Diencephalon (tissue), 1 donor: Measurements from ENCODE around the gene TCF25. TPM values are rescaled to one million over a fixed set of nuclear protein-coding genes. Genes with fewer than 3 reads are reported as not detected.

ENCODE experiments used
- total RNA-seq: library from RNA; depleted of rRNA; stranded (reverse); fragments of >200 nt; gene quantifications from one replicate; pipeline ENCODE4 v1.2.3, GENCODE V29; 2014

TCF25 gene, protein sequence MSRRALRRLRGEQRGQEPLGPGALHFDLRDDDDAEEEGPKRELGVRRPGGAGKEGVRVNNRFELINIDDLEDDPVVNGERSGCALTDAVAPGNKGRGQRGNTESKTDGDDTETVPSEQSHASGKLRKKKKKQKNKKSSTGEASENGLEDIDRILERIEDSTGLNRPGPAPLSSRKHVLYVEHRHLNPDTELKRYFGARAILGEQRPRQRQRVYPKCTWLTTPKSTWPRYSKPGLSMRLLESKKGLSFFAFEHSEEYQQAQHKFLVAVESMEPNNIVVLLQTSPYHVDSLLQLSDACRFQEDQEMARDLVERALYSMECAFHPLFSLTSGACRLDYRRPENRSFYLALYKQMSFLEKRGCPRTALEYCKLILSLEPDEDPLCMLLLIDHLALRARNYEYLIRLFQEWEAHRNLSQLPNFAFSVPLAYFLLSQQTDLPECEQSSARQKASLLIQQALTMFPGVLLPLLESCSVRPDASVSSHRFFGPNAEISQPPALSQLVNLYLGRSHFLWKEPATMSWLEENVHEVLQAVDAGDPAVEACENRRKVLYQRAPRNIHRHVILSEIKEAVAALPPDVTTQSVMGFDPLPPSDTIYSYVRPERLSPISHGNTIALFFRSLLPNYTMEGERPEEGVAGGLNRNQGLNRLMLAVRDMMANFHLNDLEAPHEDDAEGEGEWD
- total RNA-seq: 176 TPM

DNA sequence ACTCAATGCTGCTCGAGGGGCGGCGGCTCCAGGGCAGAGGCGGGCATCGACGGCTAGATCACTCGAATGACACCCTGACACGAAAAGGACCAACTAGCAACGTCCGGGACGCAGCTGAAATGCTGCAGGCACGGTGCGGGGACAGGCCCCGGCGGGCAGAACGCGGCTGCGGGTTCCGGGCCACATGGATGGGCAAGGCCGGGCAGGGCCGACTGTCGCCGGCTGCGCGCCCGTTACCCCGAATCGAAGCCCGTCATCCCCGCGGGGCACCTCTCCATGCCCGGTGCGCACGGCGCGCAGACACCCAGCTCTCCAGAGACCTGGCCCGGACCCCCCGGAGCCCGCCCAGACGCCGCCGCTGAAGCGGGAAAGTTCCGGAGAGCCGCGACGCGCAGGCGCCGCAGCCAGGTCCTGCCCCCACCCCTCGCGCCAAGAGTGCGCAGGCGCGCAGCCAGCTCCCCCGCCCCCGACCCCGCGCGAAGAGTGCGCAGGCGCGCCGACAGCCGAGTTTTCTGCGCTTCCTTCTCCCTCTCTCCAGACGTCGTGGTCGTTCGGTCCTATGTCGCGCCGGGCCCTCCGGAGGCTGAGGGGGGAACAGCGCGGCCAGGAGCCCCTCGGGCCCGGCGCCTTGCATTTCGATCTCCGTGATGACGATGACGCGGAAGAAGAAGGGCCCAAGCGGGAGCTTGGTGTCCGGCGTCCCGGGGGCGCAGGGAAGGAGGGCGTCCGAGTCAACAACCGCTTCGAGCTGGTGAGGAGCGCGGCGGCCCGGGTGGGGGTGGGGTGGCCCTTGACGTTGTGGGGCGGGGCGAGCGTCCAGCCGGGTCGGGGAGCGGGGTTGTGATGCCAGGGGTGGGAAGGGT, at the start of gene TCF25:
TCF25 (plus strand) TSS at position 484 of the 863 bp plus-strand sequence; CDS start at position 560, 76 bp downstream.

DNA sequence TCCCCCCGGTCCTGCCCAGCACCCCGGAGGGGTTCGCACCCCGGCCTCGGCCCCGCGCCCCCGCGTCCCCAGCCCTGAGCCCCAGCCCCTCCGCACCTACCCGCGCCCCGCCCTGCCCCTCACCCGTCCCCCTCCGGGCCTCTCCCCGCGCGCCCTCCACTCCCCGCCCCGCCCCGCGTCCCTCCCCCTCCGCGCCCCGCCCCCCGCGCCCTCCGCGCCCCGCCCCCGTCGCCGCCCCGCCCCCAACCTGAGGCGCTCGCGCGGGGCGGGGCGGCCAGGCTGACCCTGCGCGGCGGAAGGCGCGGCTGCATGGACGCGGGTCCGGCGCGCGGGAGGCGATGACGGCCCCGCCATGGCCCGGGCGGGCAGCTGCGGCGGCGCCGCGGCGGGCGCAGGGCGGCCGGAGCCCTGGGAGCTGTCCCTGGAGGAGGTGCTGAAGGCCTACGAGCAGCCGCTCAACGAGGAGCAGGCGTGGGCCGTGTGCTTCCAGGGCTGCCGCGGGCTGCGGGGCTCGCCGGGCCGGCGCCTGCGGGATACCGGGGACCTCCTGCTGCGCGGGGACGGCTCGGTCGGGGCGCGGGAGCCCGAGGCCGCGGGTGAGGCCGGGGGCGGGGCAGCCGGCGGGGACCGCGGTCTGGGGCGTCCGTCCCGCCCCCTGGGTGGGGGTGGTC, 45.1 kb upstream of the TCF25 start, which contains the start of gene SPIRE2:
SPIRE2 (plus strand) TSS at position 277 of the 671 bp plus-strand sequence; CDS start at position 353, 76 bp downstream.

DNA sequence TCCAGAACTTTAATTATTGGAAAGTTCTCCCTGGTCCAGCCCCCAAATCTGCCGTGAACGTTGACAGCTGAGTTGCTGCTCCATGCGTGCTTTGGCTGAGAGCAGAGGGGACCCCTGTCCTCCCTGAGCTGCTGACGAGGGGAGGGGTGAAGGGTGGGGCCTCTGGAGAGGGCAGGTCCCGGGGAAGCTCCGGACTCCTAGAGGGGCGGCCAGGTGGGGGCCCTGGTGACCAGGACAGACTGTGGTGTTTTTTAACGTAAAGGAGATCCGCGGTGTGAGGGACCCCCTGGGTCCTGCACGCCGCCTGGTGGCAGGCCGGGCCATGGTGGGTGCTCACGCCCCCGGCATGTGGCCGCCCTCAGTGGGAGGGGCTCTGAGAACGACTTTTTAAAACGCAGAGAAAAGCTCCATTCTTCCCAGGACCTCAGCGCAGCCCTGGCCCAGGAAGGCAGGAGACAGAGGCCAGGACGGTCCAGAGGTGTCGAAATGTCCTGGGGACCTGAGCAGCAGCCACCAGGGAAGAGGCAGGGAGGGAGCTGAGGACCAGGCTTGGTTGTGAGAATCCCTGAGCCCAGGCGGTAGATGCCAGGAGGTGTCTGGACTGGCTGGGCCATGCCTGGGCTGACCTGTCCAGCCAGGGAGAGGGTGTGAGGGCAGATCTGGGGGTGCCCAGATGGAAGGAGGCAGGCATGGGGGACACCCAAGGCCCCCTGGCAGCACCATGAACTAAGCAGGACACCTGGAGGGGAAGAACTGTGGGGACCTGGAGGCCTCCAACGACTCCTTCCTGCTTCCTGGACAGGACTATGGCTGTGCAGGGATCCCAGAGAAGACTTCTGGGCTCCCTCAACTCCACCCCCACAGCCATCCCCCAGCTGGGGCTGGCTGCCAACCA, 45.3 kb downstream of the TCF25 start, which contains the start of gene MC1R:
MC1R (plus strand) TSS at position 410 of the 895 bp plus-strand sequence; CDS start at position 807, 397 bp downstream.

DNA sequence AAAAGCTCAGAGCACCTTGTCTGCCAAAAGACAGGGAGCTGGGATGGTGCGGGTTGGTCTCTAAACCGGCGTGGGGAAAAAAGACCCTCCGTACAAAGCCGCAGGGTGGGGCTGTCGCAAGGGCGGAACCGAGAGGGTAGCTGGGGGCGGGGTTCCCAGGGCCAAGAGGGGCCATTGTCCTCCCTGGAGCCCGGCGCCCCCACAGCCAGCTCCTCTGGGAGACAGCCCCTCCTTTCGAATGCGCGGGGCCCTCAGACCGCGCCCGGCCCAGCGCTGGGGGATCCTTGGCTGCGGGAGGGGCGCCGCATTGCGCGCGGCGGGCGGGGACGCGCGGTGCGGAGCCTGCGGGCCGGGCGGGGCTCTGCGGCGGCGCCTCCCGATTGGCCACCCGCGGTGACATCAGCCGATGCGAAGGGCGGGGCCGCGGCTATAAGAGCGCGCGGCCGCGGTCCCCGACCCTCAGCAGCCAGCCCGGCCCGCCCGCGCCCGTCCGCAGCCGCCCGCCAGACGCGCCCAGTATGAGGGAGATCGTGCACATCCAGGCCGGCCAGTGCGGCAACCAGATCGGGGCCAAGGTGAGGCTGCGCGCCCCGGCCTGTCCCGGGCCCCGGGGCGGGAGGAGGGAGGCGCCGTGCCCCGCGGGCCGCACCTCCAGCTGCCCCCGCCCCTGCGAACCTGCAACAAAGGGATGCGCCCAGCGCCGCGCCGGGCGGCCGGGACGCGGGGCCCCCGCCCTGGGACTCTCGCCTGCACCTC, 49.7 kb downstream of the TCF25 start, which contains the start of gene TUBB3:
TUBB3 (plus strand) TSS at position 459 of the 756 bp plus-strand sequence; CDS start at position 519, 60 bp downstream.

Other genes starting within 250 kb of the TCF25 start
- gene CHMP1A, start 215.9 kb upstream of the TCF25 start, total RNA-seq: 85.6 TPM
- 11.8 TPM for gene SPATA33, start 215.8 kb upstream of the TCF25 start, total RNA-seq
- 36.9 TPM for gene CDK10, start 186.9 kb upstream of the TCF25 start, total RNA-seq
- 23.3 TPM for gene SPATA2L, start 171.9 kb upstream of the TCF25 start, total RNA-seq
- gene VPS9D1, start 152.7 kb upstream of the TCF25 start, total RNA-seq: 15.0 TPM
- gene ZNF276, start 152.1 kb upstream of the TCF25 start, total RNA-seq: 16.1 TPM
- 13.1 TPM for gene FANCA, start 56.9 kb upstream of the TCF25 start, total RNA-seq
- gene SPIRE2, start 45.1 kb upstream of the TCF25 start, total RNA-seq: 21.0 TPM
- gene MC1R, start 45.3 kb downstream of the TCF25 start, total RNA-seq: 3.5 TPM
- 2,197 TPM for gene TUBB3, start 49.8 kb downstream of the TCF25 start, total RNA-seq
- gene DEF8, start 75.2 kb downstream of the TCF25 start, total RNA-seq: 78.4 TPM
- gene DBNDD1, start 145.9 kb downstream of the TCF25 start, total RNA-seq: 22.4 TPM
- gene PRDM7, start 203.7 kb downstream of the TCF25 start, total RNA-seq: not detected